PC-9 (cell line): ENCODE measurements around the gene OPHN1. TPM values are rescaled to one million over a fixed set of nuclear protein-coding genes. Genes with fewer than 3 reads are reported as not detected.

Experiments used
- BruUV-seq: library from RNA; stranded (reverse); fragments of 400-500 nt; replicated peaks from 2 replicates; lab custom pipeline; 2021; lab: Mats Ljungman, UMichigan
- CTCF ChIA-PET: fragments of 300-600 bp; sonication (Branson Sonifier 250); formaldehyde crosslinking; loops from one replicate; lab custom pipeline; 2022; ENCODE audit warnings: antibody characterized with exemption; lab: Charles Lee
- POLR2A ChIA-PET: fragments of 300-600 bp; sonication (Branson Sonifier 250); formaldehyde crosslinking; loops from one replicate; lab custom pipeline; 2022; ENCODE audit warnings: antibody characterized with exemption; ENCODE audit not compliant: unreplicated experiment; lab: Charles Lee
- DNase-seq, 2 experiments: peaks; one replicate each; pipeline versions ENCODE4 v3.0.0 to v3.0.0-alpha.2; 2015 to 2022; ENCODE audit warnings: mixed read lengths in 1 of 2
- H2AFZ ChIP-seq: fragments of 200-600 bp; sonication (generic); 2 replicates; pipeline ENCODE4 v1.8.1; 2017; ENCODE audit warnings: antibody characterized with exemption
- H3F3A ChIP-seq: fragments of 200-600 bp; sonication (generic); 2 replicates; pipeline ENCODE4 v1.8.1; 2017; ENCODE audit warnings: antibody characterized with exemption, mild to moderate bottlenecking, low read depth; ENCODE audit not compliant: insufficient read depth
- H3K27ac ChIP-seq: fragments of 200-600 bp; sonication (generic); 2 replicates; pipeline ENCODE4 v1.6.1; 2016; ENCODE audit warnings: mixed run types
- H3K27me3 ChIP-seq: fragments of 200-600 bp; sonication (generic); 2 replicates; pipeline ENCODE4 v1.6.1; 2016; ENCODE audit warnings: low read depth, mixed run types; ENCODE audit not compliant: insufficient read depth
- H3K36me3 ChIP-seq: fragments of 200-600 bp; sonication (generic); 2 replicates; pipeline ENCODE4 v1.6.1; 2016; ENCODE audit warnings: low read depth, mixed run types
- H3K4me1 ChIP-seq: fragments of 200-600 bp; sonication (generic); replicated peaks from 2 replicates; pipeline ENCODE4 v1.6.1; 2016; ENCODE audit warnings: mixed run types; ENCODE audit not compliant: insufficient read depth
- H3K4me2 ChIP-seq: fragments of 200-600 bp; sonication (generic); 2 replicates; pipeline ENCODE4 v1.6.1; 2017; ENCODE audit warnings: mixed run types
- H3K4me3 ChIP-seq: fragments of 200-600 bp; sonication (generic); 2 replicates; pipeline ENCODE4 v1.6.1; 2016; ENCODE audit warnings: mixed run types
- H3K79me2 ChIP-seq: fragments of 200-600 bp; sonication (generic); 2 replicates; pipeline ENCODE4 v1.6.1; 2017; ENCODE audit warnings: low read depth, mixed run types
- H3K9me2 ChIP-seq: fragments of 200-600 bp; sonication (generic); 2 replicates; pipeline ENCODE4 v1.8.1; 2017; ENCODE audit warnings: mild to moderate bottlenecking; ENCODE audit not compliant: insufficient read depth
- H3K9me3 ChIP-seq: fragments of 200-600 bp; sonication (generic); 2 replicates; pipeline ENCODE4 v1.8.1; 2016; ENCODE audit warnings: low read depth; ENCODE audit not compliant: insufficient read depth
- H4K20me1 ChIP-seq: fragments of 200-600 bp; sonication (generic); 2 replicates; pipeline ENCODE4 v1.8.1; 2017; ENCODE audit not compliant: insufficient read depth
- CTCF ChIP-seq: fragments of 200-600 bp; sonication (generic); conservative IDR thresholded peaks from 2 replicates; pipeline ENCODE4 v1.6.1; 2017; ENCODE audit warnings: mixed run types, antibody characterized with exemption, mild to moderate bottlenecking, moderate library complexity
- EZH2 ChIP-seq: fragments of 200-600 bp; sonication (generic); IDR thresholded peaks from 2 replicates; pipeline ENCODE4 v1.8.0; 2017; ENCODE audit warnings: antibody characterized with exemption, low read depth
- intact Hi-C: fragments of 100-400 bp; cut with micrococcal nuclease; formaldehyde crosslinking; loops from one replicate; pipeline ENCODE4 v1.10.0; 2022; ENCODE audit not compliant: unreplicated experiment
- total RNA-seq: library from RNA; stranded (reverse); gene quantifications from 2 replicates; pipeline ENCODE4 v1.2.3, GENCODE V29; 2021

The OPHN1 gene
- total RNA-seq, 1 experiment from 2014 or later, result 9.3 TPM

- CTCF ChIA-PET, result no interaction called here
- POLR2A ChIA-PET, result interaction anchor here (0.6 kb wide), 1 partner anchor 58 kb away, joined by 4 read pairs; no protein-coding TSS in a partner anchor
- Histone ChIP-seq H3K9me3 (no peaks in the 10 kb centered on the region), H3K4me2 (no peak overlapping the region), H3K9me2 (no peaks in the 10 kb centered on the region), H3K27ac (no peak overlapping the region), H3K4me1 (no peaks in the 10 kb centered on the region), H3K79me2 (no peaks in the 10 kb centered on the region), H3K27me3 (no peaks in the 10 kb centered on the region), H3K36me3 (no peaks in the 10 kb centered on the region), H2AFZ (no peak overlapping the region), H3K4me3 (no peak overlapping the region), H4K20me1 (no peaks in the 10 kb centered on the region), H3F3A (no peaks in the 10 kb centered on the region)
- TF ChIP-seq CTCF (no peak), EZH2 (no peak)
- intact Hi-C loops, result no loop called here
- BruUV-seq, result no TSS peak
- no peak for DNase-seq
These were observed 183.9 kb downstream of the OPHN1 start for GRCh38 chrX:68249401-68249831.

- POLR2A ChIA-PET, result no interaction called here
- no peaks in the 10 kb centered on the region for H3F3A ChIP-seq
- intact Hi-C loops, result no loop called here
- H3K9me2 ChIP-seq, result no peaks in the 10 kb centered on the region
- BruUV-seq, result no TSS peak
- no peaks in the 10 kb centered on the region for H3K79me2 ChIP-seq
- H3K4me3 ChIP-seq, result no peak overlapping the region
- H3K27me3 ChIP-seq, result no peaks in the 10 kb centered on the region
- TF ChIP-seq CTCF, result peak; percentile 55
- no peak for TF ChIP-seq EZH2
- no peaks in the 10 kb centered on the region for H3K36me3 ChIP-seq
- peak in 1 of 2 experiments; percentile 2 for DNase-seq
- no peak overlapping the region for H3K4me2 ChIP-seq
- CTCF ChIA-PET, result no interaction called here
- H3K9me3 ChIP-seq, result no peaks in the 10 kb centered on the region
- H2AFZ ChIP-seq, result no peak overlapping the region
- no peaks in the 10 kb centered on the region for H3K4me1 ChIP-seq
- no peak overlapping the region for H3K27ac ChIP-seq
- H4K20me1 ChIP-seq, result no peaks in the 10 kb centered on the region
These were observed 194.7 kb downstream of the OPHN1 start for GRCh38 chrX:68238568-68238967.

GRCh38 chrX:68234171-68234910, 199.0 kb downstream of the OPHN1 start:
- no peak overlapping the region for H2AFZ ChIP-seq
- H3K9me3 ChIP-seq, result no peaks in the 10 kb centered on the region
- no peak for DNase-seq
- no peaks in the 10 kb centered on the region for H3K9me2 ChIP-seq
- H3K4me3 ChIP-seq, result no peak overlapping the region
- ChIA-PET CTCF (no interaction called here), POLR2A (no interaction called here)
- no TSS peak for BruUV-seq
- H3K27ac ChIP-seq, result no peak overlapping the region
- TF ChIP-seq CTCF (no peak), EZH2 (no peak)
- H3F3A ChIP-seq, result no peaks in the 10 kb centered on the region
- H3K4me1 ChIP-seq, result no peaks in the 10 kb centered on the region
- H3K4me2 ChIP-seq, result no peak overlapping the region
- H3K79me2 ChIP-seq, result no peaks in the 10 kb centered on the region
- intact Hi-C loops, result no loop called here
- H3K36me3 ChIP-seq, result no peaks in the 10 kb centered on the region
- no peaks in the 10 kb centered on the region for H4K20me1 ChIP-seq
- H3K27me3 ChIP-seq, result no peaks in the 10 kb centered on the region
